ENCODE results near the gene CD6. TPM values are rescaled to one million over a fixed set of nuclear protein-coding genes. Genes with fewer than 3 reads are reported as not detected.

Gene CD6
- total and polyA plus RNA-seq, 2 of the 8 experiments (the other 6 are each of a cell fraction or from before 2014, with no cell fraction given) = 0.03 TPM; not detected in 1

GRCh38 chr11:60953781-60954180 lies 17.7 kb upstream of the CD6 start:
- H3K18ac ChIP-seq (ENCODE audit: extremely low read depth, low read length) = no peak overlapping the region
- CTCF ChIA-PET (ENCODE audit: partially characterized antibody) = interaction anchor here (0.7 to 2.9 kb wide), 5 partner anchors 8 to 138 kb away, joined by 3 to 11 read pairs (median 4); no protein-coding TSS in a partner anchor
- no peak overlapping the region for H3K4ac ChIP-seq (replicated peaks; ENCODE audit: insufficient read length, low read depth, low read length)
- FAIRE-seq (no peak), DNase-seq (ENCODE audit: low read depth in 1 of 2, low spot score in 2 of 2) (no peak)
- H3K23me2 ChIP-seq (ENCODE audit: low read depth, low read length) = peaks cover 15% of the 10 kb centered on the region; the same call in 1 of the 2 replicates
- H2BK5ac ChIP-seq (ENCODE audit: low read depth, low read length) = no peak overlapping the region
- H2BK120ac ChIP-seq (replicated peaks; ENCODE audit: low read depth, low read length) = no peak overlapping the region
- H4K5ac ChIP-seq (ENCODE audit: insufficient read length, low read depth, low read length) = no peak overlapping the region
- peaks cover 0 to 15% (median 8%) of the 10 kb centered on the region in 4 experiments; a peak in 4 of 7 replicates for H3K27me3 ChIP-seq (replicated peaks in 1 of 4; ENCODE audit: control insufficient read depth in 3 of 4, extremely low read depth in 1 of 4, insufficient read depth in 3 of 4, low read length in 3 of 4)
- H3K79me1 ChIP-seq (ENCODE audit: low read depth, low read length) = no peaks in the 10 kb centered on the region
- no peak overlapping the region for H4K91ac ChIP-seq (replicated peaks; ENCODE audit: insufficient read length, low read length)
- H2AK5ac ChIP-seq (ENCODE audit: low read depth, low read length) = no peak overlapping the region
- no peak overlapping the region for H3K4me3 ChIP-seq (ENCODE audit: extremely low read depth in 1 of 4, insufficient read depth in 2 of 4, low read depth in 3 of 4, low read length in 4 of 4)
- H3K56ac ChIP-seq (replicated peaks; ENCODE audit: insufficient read length, low read depth, low read length) = no peak overlapping the region
- H2BK20ac ChIP-seq (ENCODE audit: low read length) = no peak overlapping the region
- peak overlapping the region; percentile 65; the same call in 1 of the 2 replicates for H2BK15ac ChIP-seq (ENCODE audit: low read length)
- H2AFZ ChIP-seq (ENCODE audit: low read length) = no peak overlapping the region
- no peak overlapping the region for H3K23ac ChIP-seq (ENCODE audit: insufficient read length)
- H3K14ac ChIP-seq (ENCODE audit: insufficient read length) = no peak overlapping the region
- H2BK12ac ChIP-seq (ENCODE audit: low read depth, low read length) = peak overlapping the region; percentile 18; the same call in 1 of the 2 replicates
- no peaks in the 10 kb centered on the region for H3K9me3 ChIP-seq (ENCODE audit: insufficient read depth in 2 of 2, low read depth in 1 of 2, low read length in 1 of 2)
- H3K36me3 ChIP-seq (ENCODE audit: control insufficient read depth in 2 of 4, insufficient read depth in 4 of 4, low read length in 3 of 4) = no peaks in the 10 kb centered on the region
- peaks cover 0 to 12% (median 8%) of the 10 kb centered on the region in 4 experiments; a peak in 6 of 7 replicates for H3K4me1 ChIP-seq (replicated peaks in 1 of 4; ENCODE audit: control insufficient read depth in 3 of 4, insufficient read depth in 4 of 4, low read length in 3 of 4)
- H3K79me2 ChIP-seq (ENCODE audit: control insufficient read depth in 1 of 2, insufficient read depth in 2 of 2, low read length in 2 of 2) = no peaks in the 10 kb centered on the region
- POLR2A ChIA-PET (ENCODE audit: partially characterized antibody) = no interaction called here
- no peaks in the 10 kb centered on the region for H4K20me1 ChIP-seq (replicated peaks in 1 of 2; ENCODE audit: control insufficient read depth in 1 of 2, insufficient read depth in 2 of 2, low read length in 2 of 2)
- H3K4me2 ChIP-seq (ENCODE audit: insufficient read depth in 1 of 2, low read depth in 2 of 2, low read length in 2 of 2) = no peak overlapping the region
- no peak overlapping the region for H4K8ac ChIP-seq (ENCODE audit: extremely low read depth, insufficient read depth, low read length)
- H3K9ac ChIP-seq (replicated peaks in 1 of 4; ENCODE audit: extremely low read depth in 1 of 4, low read depth in 3 of 4, low read length in 3 of 4) = no peak overlapping the region
- no peak for TF ChIP-seq BRCA1 (IDR thresholded peaks at IDR 0.05; ENCODE audit: low read depth, low read length)
- no peak for TF ChIP-seq EGR1 (IDR thresholded peaks at IDR 0.05; ENCODE audit: borderline replicate concordance, low read depth, low read length)
- TF ChIP-seq SIX5 (IDR thresholded peaks at IDR 0.05; ENCODE audit: low read depth, low read length) = no peak
- TF ChIP-seq CHD2 (IDR thresholded peaks at IDR 0.05; ENCODE audit: low read length) = no peak
- no peak overlapping the region for H3K27ac ChIP-seq (ENCODE audit: low read depth, low read length)
- WGBS, 2 experiments (ENCODE audit: extremely low coverage in 1 of 2, insufficient coverage in 1 of 2, insufficient read length in 1 of 2, insufficient replicate concordance in 2 of 2, low coverage in 1 of 2, low lambda C conversion rate in 2 of 2, missing lambda C conversion rate in 1 of 2) = 96% methylated on average over 6 of the region's 6 CpGs; no CpG with 5 or more reads in 1 of the 2 experiments

All from H1 (cell line).